GM19438 (cell line): ENCODE results near the gene AANAT.
"Not testable (repeated sequence)": the region's sequence is repeated elsewhere in the genome, so short reads cannot be mapped to it uniquely, and the experiment has no call there.

ENCODE experiments used
- ATAC-seq: cut with Tn5 transposase; IDR thresholded peaks from one replicate; pipeline ENCODE4 v1.9.1; 2021; ENCODE audit warnings: low read depth; ENCODE audit not compliant: unreplicated experiment

The AANAT gene

DNA sequence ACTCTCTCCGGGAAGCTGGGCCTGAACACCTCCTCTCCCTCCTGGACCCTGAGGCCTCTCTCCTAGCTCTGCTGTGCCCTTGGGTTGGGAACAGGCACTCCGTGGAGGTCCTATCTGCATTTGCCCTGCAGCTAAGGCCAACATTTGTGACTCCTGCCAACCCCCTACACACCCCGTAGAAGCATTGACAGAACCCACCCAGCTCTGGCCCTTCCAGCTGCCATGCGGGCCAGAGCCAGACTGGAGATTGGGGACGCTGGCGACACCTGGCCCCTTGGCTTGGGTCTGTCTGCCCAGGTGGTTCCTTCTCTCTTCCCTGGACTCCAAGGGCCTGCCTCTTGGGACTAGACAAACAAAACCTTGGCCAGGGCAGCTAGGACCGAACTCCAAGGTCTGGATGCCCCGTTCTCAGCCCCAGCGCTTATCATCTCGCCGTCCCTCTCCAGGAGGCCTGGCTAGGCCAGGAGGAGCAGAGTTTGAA, 34.5 kb downstream of the AANAT start:
- no peak for ATAC-seq

DNA sequence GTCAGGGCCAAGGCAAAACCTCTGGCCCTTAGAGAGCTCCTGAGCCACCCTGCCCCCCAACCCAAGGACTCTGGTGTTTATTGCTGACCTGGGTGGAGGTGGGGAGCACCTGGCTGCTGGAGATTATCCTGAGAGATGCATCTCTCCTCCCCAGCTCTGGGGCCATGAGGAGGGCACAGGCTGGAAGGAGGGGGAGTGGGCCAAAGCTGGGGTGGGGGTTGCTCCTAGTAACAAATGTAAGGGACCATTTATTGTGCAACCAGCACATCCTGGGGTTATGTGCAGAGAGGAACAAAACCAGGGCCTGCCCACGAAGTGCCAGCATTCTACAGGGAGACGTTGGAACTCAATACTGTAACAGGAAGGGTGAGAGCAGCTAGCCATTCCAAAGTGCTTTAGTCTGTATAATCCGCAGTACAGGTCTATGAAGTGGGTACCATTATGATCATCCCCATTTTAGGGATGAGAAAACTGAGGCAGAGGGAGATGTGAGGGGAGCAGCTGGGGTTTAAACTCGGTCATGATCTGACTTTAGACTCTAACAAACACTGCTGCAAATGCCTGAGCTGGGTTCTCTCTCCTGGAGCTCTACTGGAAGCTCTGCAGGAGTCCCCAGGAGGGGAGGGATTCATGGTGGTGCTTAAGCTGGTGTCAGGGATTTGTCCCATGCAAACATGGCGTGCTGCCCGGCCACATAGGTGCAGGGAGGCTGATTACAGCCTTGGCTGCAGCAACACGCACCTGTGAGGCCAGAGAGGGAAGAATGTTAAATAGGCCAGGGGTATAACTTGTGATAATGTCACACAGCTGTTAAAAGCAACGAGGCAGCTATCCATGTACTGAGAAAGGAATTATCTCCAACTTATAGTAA, 35.2 kb downstream of the AANAT start:
- ATAC-seq = no peak

DNA sequence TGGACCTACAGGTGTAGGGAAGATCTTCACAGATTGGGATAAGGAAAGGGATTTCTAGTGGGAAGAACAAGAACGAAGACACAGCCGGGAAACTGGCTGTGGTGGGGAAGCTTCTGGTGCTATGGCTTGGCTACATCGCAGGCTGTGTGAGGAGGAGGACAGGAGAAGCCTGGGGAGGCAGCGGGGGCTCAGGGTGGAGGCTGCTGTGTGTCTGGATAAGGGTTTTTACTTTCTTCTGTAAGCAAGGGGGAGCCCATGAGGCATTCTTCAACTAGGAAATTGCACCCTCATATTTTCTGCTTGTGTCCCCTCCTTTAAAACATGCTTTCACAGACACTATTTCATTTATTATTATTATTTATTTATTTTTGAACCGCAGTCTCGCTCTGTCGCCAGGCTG, 36.7 kb downstream of the AANAT start:
- ATAC-seq = no peak

DNA sequence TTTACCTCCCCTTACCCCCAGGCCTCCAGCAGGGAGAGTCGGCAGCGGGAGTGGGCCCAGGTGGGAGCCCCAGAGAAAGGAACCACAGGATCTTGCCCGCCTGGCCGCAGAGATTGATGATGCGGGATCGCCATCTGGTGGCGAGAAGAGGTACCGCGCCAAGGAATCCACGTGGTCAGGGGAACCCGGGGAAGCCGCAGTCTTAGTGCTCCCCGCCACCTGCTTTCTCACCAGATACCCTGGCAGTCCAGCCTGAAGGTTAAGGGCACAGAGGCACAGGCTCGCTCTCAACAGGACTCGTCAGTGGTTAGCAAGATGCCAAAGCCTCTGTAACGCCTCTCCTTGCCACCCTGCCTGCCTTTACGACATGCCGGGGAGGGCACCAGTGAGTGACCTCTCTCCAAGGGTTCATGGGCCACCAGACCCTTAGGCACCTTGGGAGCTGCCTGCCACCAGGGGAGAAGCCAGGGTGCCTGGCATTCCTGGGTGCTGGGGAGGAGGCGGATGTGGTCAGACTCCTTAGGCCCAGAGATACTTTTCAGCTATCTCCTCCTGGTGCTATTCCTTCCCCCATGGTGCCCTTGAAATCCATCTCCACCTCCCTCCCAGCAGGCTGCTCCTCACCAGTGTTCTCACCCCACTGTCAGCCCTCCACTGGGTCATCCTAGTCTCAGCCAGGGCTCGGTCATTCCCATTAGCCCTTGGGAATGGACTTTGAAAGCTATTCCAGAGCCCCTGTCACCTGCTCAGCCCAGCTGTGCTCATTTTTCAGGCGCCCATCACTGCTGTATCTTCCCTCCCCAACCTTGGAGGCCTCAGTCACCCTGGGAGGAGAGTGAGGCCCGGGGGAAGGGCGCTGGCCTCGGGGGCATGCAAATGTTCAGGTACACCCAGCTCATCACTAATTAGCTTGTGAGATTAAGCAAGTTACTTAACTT, 39.3 kb downstream of the AANAT start:
- ATAC-seq = no peak

DNA sequence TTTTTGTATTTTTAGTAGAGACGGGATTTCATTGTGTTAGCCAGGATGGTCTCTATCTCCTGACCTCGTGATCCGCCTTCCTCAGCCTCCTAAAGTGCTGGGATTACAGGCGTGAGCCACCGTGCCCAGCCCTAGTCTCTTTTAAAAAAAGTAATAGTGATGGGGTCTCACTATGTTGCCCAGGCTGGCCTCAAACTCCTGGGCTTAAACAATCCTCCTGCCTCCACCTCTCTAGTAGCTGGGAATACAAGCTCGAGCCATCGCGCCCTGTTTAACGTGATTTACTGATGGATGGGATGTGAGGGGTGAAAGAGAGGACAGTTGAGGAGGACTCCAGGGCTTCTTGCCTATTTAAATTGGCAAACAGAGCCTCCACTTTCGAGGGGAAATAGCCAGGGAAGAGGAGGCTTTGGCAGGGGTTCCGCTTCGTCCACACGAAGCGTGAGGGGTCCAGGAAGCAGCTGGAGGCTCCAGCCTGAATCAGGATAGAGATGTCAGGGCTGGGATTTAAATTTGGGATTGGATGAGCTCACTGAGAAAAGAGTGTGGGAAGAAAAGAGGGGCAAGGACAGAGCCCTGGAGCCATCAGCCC, 41.2 kb downstream of the AANAT start:
- not testable (repeated sequence) for ATAC-seq

DNA sequence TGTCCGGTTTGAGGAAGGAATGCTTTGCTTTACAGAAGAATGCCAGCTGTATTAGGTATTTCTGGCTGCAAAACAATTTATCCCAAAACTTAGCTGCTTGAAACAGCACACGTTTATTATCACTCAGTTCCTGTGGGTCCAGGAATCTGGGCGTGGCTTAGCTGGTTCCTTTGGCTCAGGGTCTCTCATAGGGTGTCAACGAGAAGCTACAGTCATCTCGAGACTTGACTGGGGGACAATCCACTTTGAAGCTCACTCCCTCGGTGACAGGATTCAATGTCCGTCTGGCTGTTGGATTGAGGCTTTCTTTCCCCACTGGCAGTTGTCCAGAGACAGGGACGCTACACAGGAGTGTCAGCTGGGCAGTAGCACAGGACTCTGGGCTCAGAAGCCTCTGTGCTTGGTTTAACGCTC, 43.4 kb downstream of the AANAT start:
- no peak for ATAC-seq

DNA sequence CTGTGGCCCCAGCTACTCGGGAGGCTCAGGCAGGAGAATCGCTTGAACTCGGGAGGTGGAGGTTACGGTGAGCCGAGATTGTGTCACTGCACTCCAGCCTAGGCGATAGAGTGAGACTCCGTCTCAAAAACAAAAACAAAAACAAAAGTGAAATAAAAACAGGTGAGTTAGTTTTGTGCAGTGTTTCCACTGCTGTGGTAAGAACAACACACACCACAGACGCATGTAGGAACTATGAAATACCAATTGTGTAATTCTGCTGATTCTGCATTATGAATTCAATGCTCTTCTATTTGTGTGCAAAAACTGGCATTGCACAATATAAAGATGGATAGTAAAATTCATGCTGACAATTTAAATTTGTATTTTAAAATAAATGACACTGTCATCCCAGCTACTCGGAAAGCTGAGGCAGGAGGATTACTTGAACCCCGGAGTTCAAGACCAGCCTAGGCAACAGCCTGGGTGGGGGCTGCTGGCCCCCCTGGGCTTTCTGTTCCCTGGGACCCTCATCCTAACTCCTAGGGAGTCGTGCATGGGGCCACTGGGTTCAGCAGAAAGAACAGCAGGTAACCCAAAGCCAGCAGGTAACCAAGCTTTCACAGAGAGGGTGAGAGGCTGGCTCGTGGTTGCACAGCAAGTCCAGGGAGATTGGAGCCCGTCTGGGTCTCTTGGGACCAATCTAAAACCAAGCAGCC, 44.4 kb downstream of the AANAT start:
- no peak for ATAC-seq

DNA sequence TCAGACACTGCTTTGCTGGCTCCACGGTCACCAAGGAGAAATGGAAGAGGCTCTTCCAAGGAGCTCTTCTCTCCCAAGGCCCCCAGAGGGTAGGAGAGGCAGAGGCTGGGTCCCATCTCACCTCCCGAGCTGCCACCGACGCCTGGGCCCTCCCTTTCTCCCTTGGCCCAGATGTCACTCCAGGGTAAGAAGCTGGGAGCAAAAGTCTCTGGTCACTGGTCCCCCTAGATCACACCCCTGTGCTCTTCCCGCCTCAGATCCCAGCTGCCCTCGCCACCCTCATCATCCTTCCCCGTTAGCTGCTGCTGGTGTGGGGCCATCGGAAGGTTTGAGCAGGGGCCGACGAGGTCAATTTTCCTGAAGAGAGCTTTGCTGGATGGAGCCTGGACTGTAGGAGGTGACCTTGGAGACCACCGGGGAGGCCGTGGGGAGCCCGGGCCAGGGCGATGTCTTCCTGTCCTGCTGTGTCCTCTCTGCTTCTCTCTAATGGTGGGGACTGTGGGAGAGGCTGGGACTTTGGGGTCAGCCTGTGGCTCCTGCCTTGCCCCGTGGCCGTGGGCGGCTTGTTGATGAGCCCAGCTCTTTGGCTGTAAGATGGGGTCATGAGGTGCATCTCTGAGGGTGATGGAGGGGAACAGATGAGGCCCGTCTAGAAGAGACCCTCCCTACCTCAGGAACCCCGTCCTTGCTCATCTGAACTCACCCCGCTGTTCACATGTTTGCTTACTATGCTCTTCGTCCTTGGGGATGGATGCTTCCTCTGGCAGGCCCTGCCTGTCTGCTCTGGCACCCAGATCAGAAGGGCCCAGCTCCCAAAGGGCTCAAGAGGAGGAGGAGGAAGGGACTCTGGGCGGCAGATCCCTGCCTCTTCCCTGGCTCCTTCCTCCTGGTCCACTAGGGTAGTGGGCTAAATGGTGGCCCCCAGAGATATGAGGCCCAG, 45.2 kb downstream of the AANAT start:
- no peak for ATAC-seq

DNA sequence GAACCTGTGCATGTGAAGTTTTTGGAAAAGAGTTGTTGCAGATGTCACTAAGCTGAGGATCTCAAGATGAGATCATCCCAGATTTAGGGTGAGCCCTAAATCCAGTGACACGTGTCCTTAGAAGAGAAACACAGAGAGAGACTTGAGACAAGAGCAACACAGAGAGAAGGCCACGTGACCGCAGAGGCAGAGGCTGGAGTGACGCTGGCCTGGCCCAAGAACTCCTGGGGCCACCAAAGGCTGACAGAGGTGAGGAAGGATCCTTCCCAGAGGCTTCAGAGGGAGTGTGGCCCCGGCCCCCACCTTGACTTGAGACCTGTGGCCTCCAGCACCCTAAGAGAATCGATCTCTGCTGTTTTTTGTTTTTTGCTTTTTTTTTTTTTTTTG, 45.9 kb downstream of the AANAT start:
- no peak for ATAC-seq

DNA sequence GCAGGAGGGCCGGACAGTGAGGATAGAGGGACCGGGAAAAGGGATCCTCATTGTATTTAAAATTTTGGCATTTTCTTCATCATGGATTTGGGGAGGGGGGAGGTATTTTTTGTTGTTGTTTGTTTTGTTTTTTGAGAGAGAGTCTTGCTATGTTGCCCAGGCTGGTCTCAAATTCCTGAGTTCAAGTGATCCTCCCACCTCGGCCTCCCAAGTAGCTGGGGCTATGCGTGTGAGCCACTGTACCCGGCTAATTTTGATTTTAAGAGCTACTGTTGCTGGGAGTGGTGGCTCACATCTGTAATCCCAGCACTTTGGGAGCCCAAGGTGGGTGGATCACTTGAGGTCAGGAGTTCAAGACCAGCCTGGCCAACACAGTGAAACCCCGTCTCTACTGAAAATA, 47.0 kb downstream of the AANAT start:
- not testable (repeated sequence) for ATAC-seq

DNA sequence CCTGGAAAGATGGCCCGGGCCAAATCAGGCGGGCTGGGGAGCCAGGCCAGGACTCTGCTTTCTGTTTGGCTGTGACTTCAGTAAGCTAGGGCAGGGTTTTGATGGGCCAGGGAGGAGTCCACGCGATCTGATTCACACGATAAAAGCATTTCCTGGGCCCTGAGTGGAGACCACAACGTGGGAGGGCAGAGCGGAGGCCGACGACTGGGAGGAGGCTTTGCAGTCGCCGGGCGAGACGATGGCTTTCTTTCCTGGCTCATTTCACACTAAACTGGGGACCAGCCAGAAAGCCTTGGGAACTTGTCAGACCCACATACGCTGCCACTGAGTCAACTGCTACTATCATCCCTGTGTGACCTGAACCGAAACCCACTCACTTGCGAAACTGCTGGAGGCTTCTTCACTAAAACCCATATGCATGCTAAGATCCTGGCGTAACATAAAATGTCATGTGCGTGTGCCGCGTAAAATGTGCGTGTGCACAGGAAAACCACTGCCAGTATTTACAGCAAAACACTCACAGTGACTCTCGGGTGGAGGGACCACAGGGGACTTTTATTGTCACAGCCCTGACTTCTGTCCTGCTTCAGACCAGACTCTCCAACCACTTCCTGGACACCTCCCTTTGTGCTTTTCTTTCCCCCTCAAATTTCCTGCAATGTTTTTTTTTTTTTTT, 48.0 kb downstream of the AANAT start:
- ATAC-seq = no peak

DNA sequence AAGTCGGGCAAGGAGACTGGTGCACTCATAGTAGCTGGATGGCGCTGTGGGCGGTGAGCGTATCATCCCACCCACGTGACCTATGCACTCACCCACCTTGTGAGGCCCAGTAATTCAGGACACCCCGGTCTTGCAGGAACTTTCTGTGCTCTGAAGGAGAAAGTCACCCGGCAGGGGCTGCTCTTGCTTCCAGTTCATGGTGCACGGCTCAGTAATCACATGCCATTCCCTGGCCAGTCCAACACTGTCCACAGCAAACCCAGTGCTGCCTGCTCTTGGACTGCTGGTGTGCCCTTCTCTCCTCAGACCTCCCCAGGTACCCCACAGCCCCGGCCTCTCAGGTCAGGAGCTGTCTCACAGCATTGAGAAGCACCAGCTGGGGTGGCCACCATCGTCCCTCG, 50.2 kb downstream of the AANAT start:
- no peak for ATAC-seq

DNA sequence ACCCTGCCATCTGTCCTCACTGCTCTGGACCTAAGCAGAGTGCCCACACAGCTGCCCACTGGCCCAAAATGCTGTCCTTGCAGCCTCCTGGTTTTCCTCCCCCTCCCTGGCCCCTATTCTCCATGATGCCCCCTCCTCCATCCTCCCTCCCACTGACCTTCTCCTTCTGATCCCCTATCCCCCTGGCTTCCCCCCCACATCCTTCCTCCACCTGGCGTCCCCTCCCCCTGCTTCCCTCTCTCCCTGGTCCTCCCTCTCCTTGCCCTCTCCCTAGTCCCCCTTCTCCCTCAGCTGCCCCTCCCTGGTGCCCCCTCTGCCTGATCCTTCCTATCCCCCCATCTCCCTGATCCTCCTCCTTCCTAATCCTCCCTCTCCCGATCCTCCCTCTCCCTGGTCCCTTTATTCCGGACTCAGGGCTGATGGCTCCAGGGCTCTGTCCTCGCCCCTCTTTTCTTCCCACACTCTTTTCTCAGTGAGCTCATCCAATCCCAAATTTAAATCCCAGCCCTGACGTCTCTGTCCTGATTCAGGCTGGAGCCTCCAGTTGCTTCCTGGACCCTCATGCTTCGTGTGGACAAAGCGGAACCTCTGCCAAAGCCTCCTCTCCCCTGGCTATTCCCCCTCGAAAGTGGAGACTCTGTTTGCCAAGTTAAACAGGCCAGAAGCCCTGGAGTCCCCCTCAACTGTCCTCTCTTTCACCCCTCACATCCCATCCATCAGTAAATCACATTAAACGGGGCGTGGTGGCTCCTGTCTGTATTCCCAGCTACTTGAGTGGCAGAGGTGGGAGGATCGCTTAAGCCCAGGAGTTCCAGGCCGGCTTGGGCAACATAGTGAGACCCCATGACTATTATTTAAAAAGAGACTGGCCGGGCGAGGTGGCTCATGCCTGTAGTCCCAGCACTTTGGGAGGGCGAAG, 51.9 kb downstream of the AANAT start:
- ATAC-seq = no peak
